GM12801 (cell line): ENCODE measurements around the gene SLC22A31.

Source experiments
- TF ChIP-seq, protein P1 (sequence below): IDR thresholded peaks from one replicate; pipeline ENCODE4 v1.5.1; 2011; ENCODE audit warnings: control low read depth; ENCODE audit not compliant: insufficient read length; ENCODE audit errors: extremely low read depth

SLC22A31 gene

DNA sequence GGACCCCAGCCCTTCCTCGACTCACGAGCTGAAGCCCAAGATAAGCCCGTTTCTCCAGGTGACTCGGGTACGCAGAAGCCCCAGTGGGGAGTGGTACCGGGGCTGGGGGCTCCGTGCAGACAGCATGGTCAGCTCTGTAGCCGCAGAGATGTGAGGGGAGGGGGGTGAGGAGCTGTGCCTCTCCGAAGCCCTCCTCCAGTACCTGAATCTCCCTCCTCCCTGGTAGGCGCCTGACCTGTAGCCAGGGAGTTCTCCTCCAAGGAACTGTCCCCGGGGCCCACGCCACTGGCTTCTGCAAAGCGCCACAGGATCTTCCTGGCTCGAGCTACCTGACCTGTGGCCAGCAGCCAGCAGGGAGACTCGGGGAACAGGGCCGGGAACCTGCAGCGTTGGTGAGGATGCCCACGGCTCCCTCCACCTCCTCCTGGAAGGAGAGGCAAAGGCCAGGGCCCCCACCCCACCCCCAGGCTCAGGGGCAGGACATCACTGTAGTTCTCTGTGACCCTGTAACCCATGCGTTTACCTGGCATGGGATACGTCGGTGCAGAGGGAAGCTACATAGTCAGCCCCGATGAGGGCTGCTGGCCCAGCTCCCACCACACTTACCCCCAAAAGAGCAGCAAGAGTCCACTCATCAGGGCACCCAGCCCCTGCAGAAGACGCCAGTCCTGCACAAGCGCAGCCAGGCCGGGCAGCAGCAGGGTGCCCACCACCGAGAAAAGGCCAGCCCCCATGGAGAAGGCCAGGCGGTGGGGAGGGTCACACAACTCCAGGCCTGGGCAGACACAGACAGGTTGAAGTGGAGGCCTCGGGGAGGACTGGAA is 1.7 kb downstream of the SLC22A31 start:
- TF ChIP-seq, protein P1, sequence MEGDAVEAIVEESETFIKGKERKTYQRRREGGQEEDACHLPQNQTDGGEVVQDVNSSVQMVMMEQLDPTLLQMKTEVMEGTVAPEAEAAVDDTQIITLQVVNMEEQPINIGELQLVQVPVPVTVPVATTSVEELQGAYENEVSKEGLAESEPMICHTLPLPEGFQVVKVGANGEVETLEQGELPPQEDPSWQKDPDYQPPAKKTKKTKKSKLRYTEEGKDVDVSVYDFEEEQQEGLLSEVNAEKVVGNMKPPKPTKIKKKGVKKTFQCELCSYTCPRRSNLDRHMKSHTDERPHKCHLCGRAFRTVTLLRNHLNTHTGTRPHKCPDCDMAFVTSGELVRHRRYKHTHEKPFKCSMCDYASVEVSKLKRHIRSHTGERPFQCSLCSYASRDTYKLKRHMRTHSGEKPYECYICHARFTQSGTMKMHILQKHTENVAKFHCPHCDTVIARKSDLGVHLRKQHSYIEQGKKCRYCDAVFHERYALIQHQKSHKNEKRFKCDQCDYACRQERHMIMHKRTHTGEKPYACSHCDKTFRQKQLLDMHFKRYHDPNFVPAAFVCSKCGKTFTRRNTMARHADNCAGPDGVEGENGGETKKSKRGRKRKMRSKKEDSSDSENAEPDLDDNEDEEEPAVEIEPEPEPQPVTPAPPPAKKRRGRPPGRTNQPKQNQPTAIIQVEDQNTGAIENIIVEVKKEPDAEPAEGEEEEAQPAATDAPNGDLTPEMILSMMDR: no peak

DNA sequence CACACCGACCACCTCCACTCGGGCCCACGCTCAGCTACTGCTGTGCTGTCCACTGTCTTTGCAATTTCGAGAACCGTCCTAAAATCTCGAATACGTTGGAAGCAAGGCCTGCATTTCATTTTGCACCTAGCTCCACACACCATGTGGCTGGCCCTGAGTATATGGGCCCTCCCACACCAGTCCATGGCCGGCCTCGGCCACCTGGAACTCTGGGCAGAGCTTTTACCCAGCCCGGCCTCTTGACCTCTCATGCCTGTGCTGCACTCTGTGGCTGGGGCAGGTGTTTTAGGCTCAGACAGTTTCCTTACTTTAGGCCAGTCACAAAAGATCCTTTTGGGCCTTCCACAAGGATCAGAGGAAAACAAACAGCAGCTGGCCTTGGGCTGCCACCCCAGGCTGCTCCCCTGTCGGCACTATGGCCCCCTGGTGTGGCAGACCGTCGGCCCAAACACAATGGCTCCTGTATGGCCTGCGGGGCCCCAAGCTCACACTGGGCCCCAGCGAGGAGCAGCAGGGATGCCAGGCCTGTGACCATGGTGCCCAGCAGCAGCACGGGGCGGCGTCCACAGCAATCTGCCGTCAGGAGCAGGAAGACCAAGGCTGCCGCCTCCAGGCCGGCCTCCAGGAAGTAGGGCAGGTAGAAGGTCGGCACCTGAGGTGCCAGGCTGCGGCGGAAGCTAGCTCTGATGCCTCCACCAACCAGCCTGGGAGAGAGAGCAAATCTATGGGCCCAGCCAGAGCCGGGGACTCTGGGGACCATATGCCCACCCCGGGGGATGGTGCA is 2.5 kb downstream of the SLC22A31 start:
- TF ChIP-seq, protein P1: no peak

DNA sequence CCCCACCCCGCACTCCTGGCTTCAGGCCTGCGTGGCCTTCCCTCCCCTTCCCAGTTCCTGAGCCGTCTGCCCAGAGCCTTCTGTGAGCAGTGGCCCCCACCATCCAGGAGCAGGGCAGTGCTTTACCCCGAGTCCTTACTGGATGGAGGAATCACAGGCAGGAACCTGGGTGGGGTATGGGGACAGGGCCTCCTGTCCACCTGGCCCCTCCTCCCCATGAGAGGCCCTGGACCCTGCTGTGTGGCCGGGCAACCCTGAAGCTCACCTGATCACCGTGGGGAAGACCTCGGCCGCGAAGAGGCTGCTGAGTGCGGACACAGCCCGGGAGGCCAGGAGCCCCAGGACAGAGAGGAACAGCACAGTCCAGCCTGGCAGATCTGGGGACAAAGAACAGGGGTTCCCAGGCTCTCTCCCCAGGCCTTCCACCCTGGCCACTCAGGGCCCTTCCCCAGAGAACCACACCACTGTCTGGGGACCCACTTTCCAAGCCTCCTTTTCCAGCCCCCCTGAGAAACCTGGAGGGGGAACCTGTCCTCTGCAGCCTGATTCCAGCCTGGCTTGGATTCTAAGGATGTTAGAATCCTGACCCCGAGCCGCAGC is 3.2 kb downstream of the SLC22A31 start:
- TF ChIP-seq, protein P1: no peak

DNA sequence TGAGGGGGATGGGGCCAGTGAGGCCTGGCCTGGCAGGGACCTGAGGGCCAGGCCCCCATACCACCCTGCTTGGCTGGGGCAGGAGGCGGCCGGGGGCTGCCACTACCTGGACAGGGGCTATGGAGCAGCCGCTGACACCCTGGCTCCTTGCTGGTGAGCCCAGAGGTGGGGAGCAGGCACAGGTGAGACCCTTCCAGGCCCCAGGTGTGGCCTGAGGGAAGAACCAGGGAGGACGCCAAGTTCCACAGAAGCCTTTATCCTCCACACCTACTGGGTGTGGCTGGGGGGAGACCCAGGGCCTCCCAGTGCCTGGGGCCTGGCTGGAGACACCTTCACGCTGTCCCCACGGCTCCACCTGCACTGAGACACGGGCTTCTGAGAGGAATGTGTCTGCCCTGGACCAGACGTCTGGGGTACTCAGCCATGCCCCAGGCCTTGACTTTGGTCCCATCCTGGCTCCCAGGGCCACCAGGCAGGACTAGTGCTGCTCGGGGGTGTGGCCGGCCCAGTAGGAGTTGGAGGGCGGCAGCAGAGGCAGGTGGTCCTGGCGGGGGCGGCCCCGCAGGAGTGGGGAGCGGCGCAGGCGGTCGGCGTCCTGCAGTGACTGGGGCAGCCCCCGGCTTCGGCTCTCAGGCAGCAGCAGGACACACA is 4.7 kb downstream of the SLC22A31 start:
- TF ChIP-seq, protein P1: no peak

DNA sequence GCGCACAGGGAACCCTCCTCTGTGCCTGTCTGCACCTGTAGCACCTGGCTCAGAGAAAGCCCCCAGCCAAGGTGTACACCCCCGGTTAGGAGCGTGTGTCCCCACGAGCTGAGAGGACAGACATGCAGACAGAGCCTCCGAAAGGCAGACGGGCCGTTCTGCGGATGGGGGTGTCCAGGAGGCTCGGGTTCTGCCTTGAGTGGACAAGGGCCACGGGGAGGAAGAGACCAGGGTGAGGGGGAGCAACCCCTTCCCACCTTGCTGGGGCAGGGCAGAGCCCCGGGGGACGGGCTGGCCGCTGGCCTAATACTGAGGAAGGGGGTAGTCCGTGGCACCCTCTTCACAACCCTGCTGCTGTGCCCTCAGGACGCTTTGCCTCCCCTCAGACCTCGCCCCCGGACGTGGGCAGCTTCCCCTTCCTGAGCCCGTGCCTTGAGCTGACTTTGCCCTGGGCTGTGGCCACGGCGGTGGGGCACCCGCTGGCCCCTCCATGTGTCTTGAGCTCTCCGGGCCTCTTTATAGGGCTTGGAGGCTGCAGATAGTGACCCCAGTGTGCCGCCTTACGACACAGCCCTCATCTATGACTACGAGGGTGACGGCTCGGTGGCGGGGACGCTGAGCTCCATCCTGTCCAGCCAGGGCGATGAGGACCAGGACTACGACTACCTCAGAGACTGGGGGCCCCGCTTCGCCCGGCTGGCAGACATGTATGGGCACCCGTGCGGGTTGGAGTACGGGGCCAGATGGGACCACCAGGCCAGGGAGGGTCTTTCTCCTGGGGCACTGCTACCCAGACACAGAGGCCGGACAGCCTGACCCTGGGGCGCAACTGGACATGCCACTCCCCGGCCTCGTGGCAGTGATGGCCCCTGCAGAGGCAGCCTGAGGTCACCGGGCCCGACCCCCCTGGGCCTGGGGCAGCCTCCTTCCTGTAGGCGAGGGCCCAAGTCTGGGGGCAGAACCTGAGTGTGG is 5.7 kb downstream of the SLC22A31 start:
- TF ChIP-seq, protein P1: no peak

DNA sequence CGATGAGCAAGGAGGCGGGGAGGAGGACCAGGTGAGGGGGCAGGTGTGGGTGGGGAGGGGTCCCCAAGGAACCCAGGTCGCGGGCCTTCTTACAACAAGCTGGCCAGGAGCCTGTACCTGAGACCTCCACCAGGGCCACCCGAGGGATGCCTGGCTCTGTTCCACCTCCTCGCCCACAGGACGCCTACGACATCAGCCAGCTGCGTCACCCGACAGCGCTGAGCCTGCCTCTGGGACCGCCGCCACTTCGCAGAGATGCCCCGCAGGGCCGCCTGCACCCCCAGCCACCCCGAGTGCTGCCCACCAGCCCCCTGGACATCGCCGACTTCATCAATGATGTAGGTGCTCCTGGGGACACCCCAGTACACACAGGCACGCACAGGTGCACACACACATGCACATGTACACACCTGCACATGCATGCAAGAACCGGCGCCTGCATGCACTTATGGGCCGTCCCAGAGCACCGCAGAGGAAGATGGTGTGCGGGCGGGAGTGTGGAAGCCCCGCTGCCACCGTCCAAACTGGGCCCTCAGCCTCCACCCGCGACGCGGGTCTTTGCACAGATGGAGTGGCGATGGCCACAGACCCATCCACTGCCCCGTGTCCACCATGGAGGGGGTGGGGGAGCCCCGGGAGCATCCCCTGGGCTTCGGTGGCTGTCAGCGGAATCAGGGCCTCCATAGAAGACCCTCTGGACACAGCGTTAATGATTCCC is 6.6 kb downstream of the SLC22A31 start:
- TF ChIP-seq, protein P1: no peak
